HG02623 (cell line): ENCODE measurements around the gene ALKBH4.
"Not testable (repeated sequence)": the region's sequence is repeated elsewhere in the genome, so short reads cannot be mapped to it uniquely, and the experiment has no call there.

Experiments used
- ATAC-seq: cut with Tn5 transposase; IDR thresholded peaks from one replicate; pipeline ENCODE4 v1.9.1; 2021; ENCODE audit warnings: moderate library complexity; ENCODE audit not compliant: unreplicated experiment

ALKBH4 gene

DNA sequence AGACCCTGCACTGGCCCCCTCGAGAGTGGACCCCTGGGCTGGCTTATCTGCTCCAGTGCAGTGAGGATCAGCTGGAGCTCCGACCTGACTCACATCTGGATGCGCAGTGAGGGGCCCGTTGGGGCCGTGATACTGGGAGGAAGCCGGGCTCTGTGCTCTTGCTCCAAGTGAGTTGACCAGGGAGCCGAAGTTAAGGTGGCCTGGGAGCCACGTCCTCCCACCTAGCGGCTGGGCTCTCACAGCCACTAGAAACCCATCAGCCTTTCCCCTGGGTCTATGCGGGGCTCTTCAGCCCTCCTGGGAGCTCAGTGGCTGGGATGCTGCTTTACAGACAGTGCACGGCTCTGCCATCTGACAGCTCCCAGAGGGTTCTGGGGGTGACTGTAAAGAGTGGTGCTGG, 9.1 kb downstream of the ALKBH4 start:
- ATAC-seq, result no peak

DNA sequence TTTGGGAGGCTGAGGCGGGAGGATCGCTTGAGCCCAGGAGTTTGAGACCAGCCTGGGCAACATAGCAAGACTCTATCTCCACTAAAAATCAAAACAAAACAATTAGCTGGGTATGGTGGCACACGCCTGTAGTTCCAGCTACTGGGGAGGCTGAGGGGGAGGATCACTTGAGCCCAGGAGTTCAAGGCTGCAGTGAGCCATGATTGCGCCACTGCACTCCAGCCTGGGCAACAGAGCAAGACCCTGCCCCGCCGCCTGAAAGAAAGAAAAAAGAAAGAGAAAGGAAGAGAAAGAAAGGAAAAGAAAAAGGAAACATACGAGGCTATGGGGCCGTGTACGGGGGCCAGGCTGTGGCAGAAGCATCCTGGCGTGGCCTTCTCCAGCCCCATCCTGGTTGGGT, 9.7 kb downstream of the ALKBH4 start:
- not testable (repeated sequence) for ATAC-seq

DNA sequence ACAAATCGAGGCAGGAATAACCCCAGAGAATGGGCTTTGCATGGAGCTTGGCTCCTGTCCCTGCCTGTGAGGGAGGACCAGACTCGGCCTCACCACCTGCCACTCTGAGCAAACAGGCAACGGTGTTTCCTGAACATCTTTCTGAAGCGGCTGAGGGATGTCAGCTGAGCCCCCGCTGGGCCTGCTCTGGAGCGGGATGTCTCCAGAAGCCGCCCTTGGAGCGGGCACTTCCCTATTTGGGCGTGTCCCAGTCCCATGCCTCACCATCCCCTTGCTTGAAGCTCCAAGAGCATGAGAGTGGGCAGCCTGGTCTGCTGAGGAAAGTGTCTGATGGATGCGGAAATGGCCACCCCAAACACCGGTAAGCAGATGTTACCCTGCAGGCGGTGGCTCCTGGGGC, 10.2 kb downstream of the ALKBH4 start:
- ATAC-seq, result no peak

DNA sequence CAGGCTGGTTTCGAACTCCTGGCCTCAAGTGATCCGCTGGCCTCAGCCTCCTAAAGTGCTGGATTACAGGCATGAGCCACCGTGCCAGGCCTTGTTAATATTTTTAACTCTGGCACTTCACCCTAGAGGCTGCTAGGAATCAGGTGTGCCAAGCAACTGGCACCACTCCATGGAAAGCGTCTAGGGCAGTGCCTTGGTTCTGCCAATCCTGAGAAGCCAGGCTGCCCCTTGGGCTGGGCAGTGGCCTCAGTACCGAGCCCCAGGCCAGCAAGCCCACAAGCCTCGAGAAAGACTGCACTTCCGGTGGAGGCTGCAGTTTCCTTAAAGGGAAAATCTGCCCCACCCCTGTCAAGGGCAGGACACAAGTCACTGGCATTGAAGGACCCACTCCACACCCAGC, 11.3 kb downstream of the ALKBH4 start:
- no peak for ATAC-seq

DNA sequence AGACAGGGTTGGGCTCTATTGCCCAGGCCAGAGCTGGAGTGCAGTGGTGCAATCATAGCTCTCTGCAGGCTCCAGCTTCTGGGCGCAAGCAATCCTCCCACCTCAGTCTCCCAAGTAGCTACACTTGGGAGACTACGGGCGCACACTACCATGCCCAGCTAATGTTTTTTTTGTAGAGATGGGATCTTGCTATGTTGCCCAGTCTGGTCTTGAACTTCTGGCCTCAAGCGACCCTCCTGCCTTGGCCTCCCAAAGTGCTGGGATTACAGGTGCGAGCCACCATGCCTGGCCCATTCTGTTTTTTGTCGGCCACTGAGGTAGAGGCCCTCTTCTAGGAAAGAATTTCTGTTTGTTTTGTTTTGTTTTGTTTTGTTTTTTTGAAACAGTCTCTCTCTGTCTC, 12.2 kb downstream of the ALKBH4 start:
- ATAC-seq, result no peak

DNA sequence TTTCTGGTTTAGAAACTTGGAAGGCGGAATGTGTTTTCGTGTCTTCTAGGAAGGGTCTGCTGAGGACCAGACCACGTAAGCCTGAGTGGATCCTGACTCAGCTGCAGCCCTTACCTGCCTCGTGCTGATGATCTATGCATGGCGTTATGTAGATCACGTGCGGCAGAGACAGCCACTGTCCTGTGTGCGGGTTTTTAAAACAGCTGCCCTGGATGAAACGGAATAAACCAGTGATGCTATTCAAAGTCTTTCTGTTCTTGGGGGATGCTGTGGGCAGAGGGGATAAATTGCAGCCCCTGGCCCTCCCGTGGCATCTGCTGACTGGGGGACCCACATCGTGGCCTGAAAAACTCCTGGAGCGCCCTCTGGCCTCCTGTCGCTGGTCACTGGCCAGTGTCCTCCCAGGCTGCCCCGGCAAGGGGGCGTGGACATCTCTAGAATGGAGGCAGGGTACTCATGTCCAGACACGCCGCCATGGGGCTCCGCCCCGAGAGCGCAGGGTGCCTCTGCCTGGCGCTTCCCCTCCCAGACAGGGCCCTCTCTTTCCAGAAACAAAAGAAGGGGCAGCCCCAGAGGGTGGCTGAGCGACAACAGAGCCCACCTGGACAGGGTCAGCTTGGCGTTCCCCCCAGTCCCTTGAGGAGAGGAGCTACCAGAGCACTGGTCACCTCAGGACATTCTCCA, 13.2 kb downstream of the ALKBH4 start:
- ATAC-seq, result no peak

DNA sequence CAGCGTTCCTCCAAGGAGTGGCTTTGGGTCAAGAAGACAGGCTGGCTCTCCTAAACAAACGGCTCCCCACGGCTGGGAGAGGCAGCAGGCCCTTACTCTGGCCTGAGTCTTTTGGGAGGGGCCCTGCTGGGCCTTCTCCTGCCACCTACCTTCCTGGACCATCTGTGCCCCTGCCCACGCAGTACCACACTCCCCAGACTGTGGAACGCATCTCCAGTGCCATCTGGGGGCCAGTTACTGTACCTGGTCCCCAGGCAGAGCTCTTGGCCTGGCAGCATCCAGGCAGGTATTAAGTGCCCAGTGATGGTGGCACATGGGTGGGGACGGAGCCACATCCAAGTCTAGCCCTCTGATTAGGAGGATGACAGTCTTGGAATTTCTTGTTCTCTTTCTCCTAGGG, 14.4 kb downstream of the ALKBH4 start:
- no peak for ATAC-seq

DNA sequence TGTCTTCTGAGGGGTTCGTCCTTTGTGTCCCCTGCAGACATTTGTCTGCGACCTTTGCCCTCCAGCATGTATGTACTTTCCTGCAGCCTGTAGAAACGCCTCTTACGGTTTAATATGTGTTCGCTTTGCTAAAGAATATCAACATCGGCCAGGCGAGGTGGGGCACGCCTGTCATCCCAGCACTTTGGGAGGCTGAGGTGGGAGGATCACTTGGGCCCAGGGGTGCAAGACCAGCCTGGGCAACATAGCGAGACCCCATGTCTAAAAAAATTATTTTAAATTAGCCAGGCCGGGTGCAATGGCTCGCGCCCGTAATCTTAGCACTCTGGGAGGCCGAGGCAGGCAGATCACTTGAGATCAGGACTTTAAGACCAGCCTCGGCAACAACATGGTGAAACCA, 15.5 kb downstream of the ALKBH4 start:
- no peak for ATAC-seq

DNA sequence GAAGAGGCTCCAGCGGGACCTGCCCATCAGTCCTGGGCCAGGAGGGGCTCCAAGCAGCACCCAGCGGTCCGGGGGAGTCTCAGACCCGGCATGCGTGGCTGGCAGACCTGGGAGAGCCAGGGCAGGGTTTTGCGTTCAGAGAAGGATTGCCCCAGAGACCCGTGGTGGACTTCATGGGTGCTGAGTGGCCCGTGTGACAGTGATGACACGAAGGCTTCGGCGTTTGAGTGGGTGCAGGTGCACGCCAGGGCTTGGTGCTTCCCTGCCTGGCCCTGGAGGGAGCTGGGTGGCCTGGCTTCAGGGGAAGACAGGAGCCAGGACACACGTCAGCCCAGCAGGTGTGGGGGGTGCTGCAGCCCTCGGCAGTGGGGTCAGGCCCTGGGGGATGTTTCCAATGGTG, 17.4 kb downstream of the ALKBH4 start:
- ATAC-seq, result no peak

DNA sequence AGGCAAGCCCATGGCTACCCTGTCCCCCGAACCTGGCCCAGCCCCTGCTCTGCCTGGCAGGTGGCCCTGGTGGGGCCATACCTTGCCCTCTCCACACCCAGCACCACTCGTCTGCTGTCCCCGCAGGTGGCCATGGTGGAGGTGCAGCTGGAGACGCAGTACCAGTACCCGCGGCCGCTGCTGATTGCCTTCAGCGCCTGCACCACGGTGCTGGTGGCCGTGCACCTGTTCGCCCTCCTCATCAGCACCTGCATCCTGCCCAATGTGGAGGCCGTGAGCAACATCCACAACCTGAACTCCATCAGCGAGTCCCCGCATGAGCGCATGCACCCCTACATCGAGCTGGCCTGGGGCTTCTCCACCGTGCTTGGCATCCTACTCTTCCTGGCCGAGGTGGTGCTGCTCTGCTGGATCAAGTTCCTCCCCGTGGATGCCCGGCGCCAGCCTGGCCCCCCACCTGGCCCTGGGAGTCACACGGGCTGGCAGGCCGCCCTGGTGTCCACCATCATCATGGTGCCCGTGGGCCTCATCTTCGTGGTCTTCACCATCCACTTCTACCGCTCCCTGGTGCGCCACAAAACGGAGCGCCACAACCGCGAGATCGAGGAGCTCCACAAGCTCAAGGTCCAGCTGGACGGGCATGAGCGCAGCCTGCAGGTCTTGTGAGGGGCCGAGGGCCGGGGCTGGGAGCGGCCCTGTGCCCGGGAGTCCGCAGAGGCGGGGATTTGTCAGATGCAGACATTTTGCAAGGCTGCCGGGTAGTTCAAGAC, 18.1 kb downstream of the ALKBH4 start:
- ATAC-seq, result no peak

DNA sequence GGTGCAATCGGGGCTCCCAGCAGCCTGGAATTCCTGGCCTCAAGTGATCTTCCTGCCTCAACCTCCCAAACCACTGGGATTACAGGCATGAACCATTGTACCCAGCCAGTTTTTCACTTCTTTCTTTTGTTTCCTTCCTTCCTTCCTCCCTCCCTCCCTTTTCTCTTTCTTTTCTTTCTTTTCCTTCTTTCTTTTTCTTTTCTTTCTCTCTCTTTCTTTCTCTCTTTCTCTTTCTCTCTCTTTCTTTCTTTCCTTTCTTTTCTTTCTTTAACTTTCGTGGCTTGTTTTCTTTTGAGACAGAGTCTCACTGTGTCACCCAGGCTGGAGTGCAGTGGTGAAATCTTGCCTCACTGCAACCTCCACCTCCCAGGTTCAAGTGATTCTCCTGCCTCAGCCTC, 19.0 kb downstream of the ALKBH4 start:
- ATAC-seq, result no peak

DNA sequence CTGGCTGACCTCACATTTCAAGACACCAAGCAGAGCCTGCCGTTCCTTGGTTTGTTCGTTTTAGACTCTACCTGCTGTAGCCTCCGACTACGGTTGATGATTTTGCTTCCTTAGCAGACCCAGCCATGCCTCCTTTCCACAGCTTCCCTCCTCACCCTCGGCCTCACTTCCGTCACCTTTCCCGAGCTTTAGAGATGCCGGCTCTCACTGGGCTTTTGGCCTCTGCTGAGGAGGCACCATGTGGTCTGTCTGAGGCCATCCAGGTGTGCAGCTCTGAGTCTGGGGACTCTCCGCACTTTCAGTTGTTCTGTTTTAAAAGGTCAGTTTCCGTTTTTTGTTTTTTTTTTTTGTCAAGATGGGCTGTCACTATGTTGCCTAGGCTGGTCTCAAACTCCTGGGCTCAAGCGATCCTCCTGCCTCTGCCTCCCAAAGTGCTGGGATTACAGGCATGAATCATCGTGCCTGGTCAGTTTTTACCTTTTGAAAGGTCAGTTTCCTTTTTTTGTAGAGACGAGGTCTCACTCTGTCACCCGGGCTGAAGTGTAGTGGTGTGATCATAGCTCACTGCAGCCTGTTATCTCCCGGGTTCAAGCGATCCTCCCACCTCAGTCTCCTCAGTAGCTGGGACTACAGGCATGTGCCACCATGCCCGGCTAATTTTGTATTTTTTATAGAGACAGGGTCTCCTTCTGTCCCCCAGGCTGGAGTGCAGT, 19.5 kb downstream of the ALKBH4 start:
- ATAC-seq, result peak; percentile 49

DNA sequence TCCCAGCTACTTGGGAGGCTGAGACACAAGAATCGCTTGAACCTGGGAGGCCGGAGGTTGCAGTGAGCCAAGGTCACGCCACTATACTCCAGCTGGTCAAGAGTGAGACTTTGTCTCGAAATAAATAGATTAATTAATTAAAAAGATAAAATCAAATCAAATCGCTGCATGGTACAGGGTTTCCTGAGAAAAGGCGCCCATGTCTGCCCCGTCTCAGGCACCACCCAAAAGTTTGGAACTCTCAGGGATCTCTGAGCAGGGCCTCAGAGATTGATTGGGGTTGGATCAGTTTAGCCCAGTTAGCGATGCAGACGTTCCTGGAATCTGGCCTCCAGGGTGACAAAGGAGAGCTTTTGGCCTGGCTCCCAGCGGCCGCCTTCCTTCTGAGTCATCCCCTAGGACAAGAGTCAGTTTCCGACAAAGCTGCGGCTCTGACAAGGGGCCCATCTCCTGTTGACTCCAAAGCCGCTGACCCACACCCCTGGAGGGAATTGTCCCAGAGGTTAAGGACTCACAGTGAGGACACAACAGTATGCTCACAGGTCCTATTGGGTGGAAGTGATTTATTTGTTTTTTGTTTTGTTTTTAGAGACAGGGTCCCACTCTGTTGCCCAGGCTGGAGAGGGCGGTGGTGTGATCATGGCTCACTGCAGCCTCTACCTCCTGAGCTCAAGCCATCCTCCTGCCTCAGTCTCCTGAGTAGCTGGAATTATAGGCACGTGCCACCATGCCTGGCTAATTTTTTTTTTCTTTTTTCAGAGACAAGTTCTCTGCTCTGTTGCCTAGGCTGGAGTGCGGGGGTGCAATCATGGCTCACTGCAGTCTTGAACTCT, 24.5 kb downstream of the ALKBH4 start:
- no peak for ATAC-seq

DNA sequence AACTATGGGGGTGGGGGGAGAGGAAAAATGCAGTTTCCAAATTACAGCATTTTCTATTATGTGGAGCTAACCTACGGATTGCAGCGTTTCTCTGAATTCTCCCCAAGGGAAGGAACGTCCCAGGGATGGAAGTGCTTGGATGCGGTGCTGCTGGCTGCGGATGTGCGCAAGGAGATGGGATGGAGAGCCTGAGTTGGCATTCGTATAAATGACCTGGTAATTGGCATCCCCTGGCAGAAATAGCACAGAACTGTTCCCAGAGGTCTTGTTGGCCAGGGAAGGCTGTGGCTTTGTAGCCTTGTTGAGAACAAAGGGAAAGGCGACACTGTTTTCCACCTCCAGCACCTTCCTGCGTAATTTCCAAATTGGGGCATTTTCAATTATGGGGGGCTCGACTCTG, 28.5 kb downstream of the ALKBH4 start:
- ATAC-seq, result no peak

DNA sequence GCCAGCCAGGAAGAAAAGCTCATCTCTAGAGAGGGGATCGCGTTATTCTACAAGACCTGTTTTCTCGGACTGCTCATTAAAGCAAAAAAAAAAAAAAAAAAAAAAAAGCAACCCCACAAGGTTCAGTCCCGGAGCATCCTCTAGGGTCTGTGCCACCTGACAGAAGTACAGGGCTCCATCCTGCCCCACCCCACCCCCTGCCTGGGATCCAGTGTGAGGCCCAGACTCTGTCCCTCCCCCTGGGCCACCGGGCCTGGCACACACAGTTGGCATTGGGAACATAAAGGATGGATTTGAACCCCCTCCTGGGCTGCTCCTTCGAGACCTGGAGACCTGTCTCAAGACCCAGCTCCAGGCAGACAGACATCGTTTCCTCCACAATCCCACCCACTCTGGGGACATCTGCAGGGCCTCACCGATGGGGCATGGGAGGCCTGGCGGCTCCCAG, 30.6 kb downstream of the ALKBH4 start:
- no peak for ATAC-seq

DNA sequence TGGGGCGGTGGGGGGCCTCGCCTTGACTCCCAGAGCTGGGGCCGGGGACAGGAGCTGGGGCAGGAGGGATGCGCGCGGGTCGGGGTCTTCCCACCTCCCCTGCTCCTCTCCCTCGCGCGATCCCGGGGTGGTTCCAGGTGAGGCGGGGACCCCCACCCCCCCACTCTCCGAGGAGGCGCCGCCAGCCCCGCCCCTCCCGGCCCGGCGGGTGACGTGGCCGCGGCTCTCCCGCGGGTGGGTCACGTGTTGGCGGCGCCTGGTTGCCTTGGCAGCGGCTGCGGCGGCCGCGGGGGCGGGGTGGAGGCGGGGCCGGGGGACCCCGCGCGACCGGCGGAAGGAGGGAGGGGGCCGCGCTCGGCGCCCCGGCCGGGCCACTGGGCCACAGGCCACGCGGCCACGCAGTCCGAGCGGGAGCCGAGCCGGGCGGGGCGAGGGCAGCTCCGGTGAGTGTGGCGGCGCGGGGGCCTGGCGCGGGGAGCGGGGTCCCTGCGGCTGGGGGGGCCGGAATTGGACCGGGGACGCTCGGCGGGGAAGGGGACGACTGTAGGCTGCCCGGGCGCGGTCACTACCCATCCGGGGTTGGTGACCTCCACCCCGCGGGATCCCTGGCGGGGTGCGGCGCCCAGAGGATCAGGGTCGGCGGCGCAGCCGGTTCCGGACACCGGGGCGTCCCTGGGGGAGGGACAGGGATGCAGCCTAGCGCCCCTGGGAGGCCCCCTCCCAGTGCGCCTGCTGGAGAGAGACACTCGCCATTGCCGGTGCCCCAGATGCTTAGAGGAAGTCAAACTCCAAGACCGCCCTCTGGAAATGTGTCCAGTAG, 31.2 kb downstream of the ALKBH4 start, which contains the start of gene ORAI2:
TSS of gene ORAI2 (plus strand) at position 357 of the 820 bp plus-strand sequence. CDS start 5,382 bp downstream, outside the sequence.
- peak; percentile 69 for ATAC-seq

DNA sequence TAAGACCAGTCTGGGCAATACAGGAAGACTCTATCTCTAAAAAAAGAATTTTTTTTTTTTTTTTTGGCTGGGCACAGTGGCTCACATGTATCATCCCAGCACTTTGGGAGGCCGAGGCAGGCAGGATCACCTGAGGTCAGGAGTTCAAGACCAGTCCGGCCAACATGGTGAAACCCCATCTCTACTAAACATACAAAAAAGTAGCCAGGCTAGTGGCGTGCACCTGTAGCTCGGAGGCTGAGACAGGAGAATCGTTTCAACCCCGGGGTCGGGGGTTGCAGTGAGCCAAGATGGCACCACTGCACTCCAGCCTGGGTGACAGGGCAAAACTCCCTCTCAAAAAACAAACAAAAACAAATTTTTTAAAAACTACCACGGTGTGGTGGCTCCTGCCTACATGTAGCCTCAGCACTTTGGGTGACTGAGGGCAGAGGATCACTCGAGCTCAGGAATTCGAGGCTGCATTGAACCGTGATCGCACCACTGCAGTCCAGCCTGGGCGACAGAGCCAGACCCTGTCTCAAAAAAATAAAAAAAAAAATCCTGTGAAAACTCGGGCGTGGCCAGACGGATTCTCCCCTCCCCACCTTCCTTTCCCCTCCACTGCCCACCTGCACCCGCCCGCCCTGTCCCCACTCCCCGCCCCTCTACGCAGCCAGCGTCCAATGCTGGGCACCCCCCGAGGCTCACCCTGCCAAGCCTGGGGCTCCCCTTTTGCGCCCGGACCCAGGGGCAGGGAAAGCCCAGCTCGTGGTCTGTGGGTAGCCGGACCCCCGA, 32.0 kb downstream of the ALKBH4 start:
- ATAC-seq, result peak; percentile 24

DNA sequence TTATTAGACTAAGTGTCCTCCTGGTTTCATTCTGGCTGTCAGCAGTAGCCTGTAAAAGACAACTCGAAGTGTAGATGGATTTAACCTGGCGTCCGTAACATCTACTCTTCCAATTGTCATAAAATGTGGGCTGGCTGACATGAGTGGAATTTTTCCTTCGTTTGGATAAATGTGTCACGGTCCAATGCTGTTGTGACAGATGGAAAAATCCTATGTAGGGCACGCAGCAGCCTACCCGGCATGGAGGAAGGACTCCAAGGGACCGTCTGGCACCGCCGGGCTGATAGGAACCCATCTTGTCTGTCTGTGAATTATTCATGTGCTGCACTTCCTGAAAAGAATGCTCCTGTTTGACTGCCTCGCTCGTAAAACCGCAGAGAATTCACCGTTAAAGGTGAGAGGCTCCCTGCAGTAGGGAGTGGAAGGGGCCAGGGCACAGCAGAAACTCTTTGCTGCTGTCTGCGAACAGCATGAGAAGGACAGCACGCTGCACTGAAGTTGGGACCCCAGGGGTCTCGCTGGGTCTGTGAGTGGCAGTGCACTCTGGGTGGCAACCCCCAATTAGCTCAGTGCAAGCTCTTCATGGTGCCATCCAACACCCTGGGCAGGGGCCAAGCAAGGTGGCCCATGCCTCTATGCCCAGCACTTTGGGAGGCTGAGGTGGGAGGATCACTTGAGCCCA, 32.9 kb downstream of the ALKBH4 start:
- no peak for ATAC-seq
